ENCODE data around the gene DDX41. TPM values are rescaled to one million over a fixed set of nuclear protein-coding genes. Genes with fewer than 3 reads are reported as not detected.

Gene DDX41
- total and polyA plus RNA-seq, 2 of the 13 experiments (the other 11 are each of a cell fraction or from before 2014, with no cell fraction given): 62.8 to 105 TPM

- TF ChIP-seq, protein P1, sequence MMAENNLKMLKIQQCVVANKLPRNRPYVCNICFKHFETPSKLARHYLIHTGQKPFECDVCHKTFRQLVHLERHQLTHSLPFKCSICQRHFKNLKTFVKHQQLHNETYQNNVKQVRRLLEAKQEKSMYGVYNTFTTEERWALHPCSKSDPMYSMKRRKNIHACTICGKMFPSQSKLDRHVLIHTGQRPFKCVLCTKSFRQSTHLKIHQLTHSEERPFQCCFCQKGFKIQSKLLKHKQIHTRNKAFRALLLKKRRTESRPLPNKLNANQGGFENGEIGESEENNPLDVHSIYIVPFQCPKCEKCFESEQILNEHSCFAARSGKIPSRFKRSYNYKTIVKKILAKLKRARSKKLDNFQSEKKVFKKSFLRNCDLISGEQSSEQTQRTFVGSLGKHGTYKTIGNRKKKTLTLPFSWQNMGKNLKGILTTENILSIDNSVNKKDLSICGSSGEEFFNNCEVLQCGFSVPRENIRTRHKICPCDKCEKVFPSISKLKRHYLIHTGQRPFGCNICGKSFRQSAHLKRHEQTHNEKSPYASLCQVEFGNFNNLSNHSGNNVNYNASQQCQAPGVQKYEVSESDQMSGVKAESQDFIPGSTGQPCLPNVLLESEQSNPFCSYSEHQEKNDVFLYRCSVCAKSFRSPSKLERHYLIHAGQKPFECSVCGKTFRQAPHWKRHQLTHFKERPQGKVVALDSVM (CRISPR knock-in tag; IDR thresholded peaks at IDR 0.05): no peak
- TF ChIP-seq NFKB2 (CRISPR knock-in tag; IDR thresholded peaks at IDR 0.05; ENCODE audit: borderline replicate concordance) (no peak; the same call in 1 of the 2 replicates), TAF1 (CRISPR knock-in tag; IDR thresholded peaks at IDR 0.05) (no peak), CREB1 (IDR thresholded peaks at IDR 0.05) (no peak), CREB1 (CRISPR knock-in tag; IDR thresholded peaks at IDR 0.05) (no peak), ZMYM3 (CRISPR knock-in tag; IDR thresholded peaks at IDR 0.05) (peak; percentile 12; the same call in 1 of the 2 replicates), MLLT10 (CRISPR knock-in tag; IDR thresholded peaks at IDR 0.05) (no peak), ZNF3 (CRISPR knock-in tag; IDR thresholded peaks at IDR 0.05) (no peak), ZBTB38 (CRISPR knock-in tag; IDR thresholded peaks at IDR 0.05) (no peak), AGO2 (optimal IDR thresholded peaks at IDR 0.05; ENCODE audit: low read depth, low read length) (no peak), HES4 (CRISPR knock-in tag; IDR thresholded peaks at IDR 0.05; ENCODE audit: borderline replicate concordance) (no peak), ZNF724P (CRISPR knock-in tag; IDR thresholded peaks at IDR 0.05; ENCODE audit: borderline replicate concordance) (no peak), MED8 (CRISPR knock-in tag; IDR thresholded peaks at IDR 0.05; ENCODE audit: insufficient replicate concordance) (no peak), CEBPG (CRISPR knock-in tag; IDR thresholded peaks at IDR 0.05) (no peak), KLF16 (CRISPR knock-in tag; IDR thresholded peaks at IDR 0.05) (peak in 1 of 2 experiments; percentile 55; a peak in 1 of 4 replicates), HNRNPL (IDR thresholded peaks at IDR 0.05; ENCODE audit: low read depth, low read length) (no peak), ZBTB42 (CRISPR knock-in tag; IDR thresholded peaks at IDR 0.05) (no peak), HHEX (CRISPR knock-in tag; IDR thresholded peaks at IDR 0.05) (no peak)
- TF ChIP-seq, protein P2, sequence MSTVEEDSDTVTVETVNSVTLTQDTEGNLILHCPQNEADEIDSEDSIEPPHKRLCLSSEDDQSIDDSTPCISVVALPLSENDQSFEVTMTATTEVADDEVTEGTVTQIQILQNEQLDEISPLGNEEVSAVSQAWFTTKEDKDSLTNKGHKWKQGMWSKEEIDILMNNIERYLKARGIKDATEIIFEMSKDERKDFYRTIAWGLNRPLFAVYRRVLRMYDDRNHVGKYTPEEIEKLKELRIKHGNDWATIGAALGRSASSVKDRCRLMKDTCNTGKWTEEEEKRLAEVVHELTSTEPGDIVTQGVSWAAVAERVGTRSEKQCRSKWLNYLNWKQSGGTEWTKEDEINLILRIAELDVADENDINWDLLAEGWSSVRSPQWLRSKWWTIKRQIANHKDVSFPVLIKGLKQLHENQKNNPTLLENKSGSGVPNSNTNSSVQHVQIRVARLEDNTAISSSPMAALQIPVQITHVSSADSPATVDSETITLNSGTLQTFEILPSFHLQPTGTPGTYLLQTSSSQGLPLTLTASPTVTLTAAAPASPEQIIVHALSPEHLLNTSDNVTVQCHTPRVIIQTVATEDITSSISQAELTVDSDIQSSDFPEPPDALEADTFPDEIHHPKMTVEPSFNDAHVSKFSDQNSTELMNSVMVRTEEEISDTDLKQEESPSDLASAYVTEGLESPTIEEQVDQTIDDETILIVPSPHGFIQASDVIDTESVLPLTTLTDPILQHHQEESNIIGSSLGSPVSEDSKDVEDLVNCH (CRISPR knock-in tag; IDR thresholded peaks at IDR 0.05): no peak
- TF ChIP-seq, protein P3, sequence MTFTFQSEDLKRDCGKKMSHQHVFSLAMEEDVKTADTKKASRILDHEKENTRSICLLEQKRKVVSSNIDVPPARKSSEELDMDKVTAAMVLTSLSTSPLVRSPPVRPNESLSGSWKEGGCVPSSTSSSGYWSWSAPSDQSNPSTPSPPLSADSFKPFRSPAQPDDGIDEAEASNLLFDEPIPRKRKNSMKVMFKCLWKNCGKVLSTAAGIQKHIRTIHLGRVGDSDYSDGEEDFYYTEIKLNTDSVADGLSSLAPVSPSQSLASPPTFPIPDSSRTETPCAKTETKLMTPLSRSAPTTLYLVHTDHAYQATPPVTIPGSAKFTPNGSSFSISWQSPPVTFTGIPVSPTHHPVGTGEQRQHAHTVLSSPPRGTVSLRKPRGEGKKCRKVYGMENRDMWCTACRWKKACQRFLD (CRISPR knock-in tag; IDR thresholded peaks at IDR 0.05; ENCODE audit: borderline replicate concordance): no peak
Measured at GRCh38 chr5:177500685-177501522, 15.9 kb downstream of the DDX41 start (continued).

All from HepG2 (cell line).